Motor neuron (in vitro differentiated cells): ENCODE measurements around the gene LTK. TPM values are rescaled to one million over a fixed set of nuclear protein-coding genes. Genes with fewer than 3 reads are reported as not detected.

Experiments used
- ATAC-seq, 8 experiments: fragments of 200-7000 bp; cut with Tn5 transposase; replicated peaks in 6 of 8; 2 replicates each; pipeline ENCODE4 v1.8.0; 2021; ENCODE audit warnings: mild to moderate bottlenecking in 8 of 8, moderate library complexity in 8 of 8
- H3K27ac ChIP-seq, 2 donors: fragments of 250-450 bp; sonication (Bioruptor Pico); 2 replicates each; pipeline ENCODE4 v1.9.0; 2021; ENCODE audit warnings: antibody characterized with exemption in 2 of 2, mild to moderate bottlenecking in 2 of 2, moderate library complexity in 1 of 2
- H3K4me1 ChIP-seq, 2 donors: fragments of 250-450 bp; sonication (Bioruptor Pico); replicated peaks in 1 of 2; 2 replicates each; pipeline ENCODE4 v1.6.1; 2021; ENCODE audit warnings: antibody characterized with exemption in 2 of 2, mild to moderate bottlenecking in 2 of 2, moderate library complexity in 1 of 2
- H3K4me3 ChIP-seq, 5 donors: fragments of 250-450 bp; sonication (Bioruptor Pico); 2 replicates each; pipeline ENCODE4 v1.9.0; 2021; ENCODE audit warnings: antibody characterized with exemption in 5 of 5, mild to moderate bottlenecking in 5 of 5, moderate library complexity in 4 of 5
- WGBS, 10 experiments: fragments of 450-650 bp; shearing (Covaris generic); methylation state at CpG; one replicate each; pipeline ENCODE4 v1.0.0; 2022; 5-methylcytosine and 5-hydroxymethylcytosine counted together
- in situ Hi-C, 9 experiments: fragments of 400-800 bp; cut with MboI; loops; one replicate each; pipeline ENCODE4 v1.15.0; 2021; ENCODE audit warnings: low sequenced_read_pairs in 9 of 9, low pct_unique_long_range_greater_than_20kb in 2 of 9; ENCODE audit not compliant: unreplicated experiment in 9 of 9
- total RNA-seq, 8 experiments: library from RNA; unstranded; fragments of 300-600 nt; gene quantifications; 2 replicates each; pipeline versions ENCODE4 v1.2.3 to v1.2.4, GENCODE V29; 2022

LTK gene
- total RNA-seq = 1 to 10 TPM in 1 of 8 experiments, under 1 TPM in 6, not detected in 1; 0.05 to 3.3 (median 0.29) TPM

DNA sequence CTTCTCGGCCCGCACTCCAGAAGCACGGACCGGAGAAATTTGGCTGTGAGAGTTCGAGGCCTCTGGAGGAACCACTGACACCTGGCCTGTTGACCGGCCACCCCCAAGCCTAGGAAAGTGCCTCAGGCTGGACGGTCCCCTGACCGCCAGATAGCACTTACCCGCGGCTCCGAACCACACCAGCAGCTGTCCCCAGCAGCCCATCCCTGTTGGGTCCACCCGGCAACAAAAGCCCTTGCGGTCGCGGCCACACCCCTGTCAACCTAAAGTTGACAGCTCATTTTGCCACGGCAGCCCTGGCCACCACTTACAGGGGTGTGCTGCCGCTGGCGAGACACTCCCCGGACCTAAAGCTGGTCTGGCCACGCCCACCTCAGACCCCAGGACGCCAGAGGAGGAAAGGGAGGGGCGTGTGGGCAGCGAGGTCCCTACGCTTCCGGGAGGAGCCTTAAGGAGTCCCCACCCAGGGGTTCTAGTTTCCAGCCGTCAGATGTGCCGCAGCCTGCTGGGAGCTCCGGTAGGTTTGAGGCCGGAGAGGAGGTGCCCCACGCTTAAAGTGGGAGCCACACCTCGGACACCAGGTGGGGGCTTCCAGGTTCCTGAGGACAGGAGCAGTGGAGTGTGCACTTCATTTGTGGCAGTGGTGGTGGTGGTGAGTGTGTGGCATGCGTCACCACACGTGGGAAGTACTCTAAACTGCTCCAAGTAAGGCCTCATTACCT lies at the start of gene LTK:
LTK (minus strand) TSS at position 322 of the 722 bp plus-strand sequence; CDS start at position 204, 118 bp downstream.
- peak within 1 kb of the TSS in 1 of 5 donors; percentile 5 for H3K4me3 ChIP-seq
- in situ Hi-C loops = no loop called here
- 0 to 27% (median 10%) methylated on average over 1 to 8 of the region's 33 CpGs; no CpG with 5 or more reads in 5 of the 10 experiments for WGBS, 10 experiments
- H3K4me1 ChIP-seq = peaks cover 10 to 11% of the 10 kb centered on the region in 2 donors
- H3K27ac ChIP-seq = no peak within 1 kb of the TSS
- peak; percentile 31 to 78 (median 46) for ATAC-seq

- Histone ChIP-seq H3K27ac (peak overlapping the region in 1 of 2 donors; percentile 28), H3K4me1 (peaks cover 44 to 68% of the 10 kb centered on the region in 2 donors), H3K4me3 (no peak overlapping the region)
- in situ Hi-C loops = loop anchor here in 5 of 9 experiments (25.0 kb wide), 2 partner anchors 225 to 250 kb away; no protein-coding TSS in a partner anchor
- ATAC-seq = no peak
- 40 to 100% (median 55%) methylated on average over 1 to 3 of the region's 4 CpGs; no CpG with 5 or more reads in 6 of the 10 experiments for WGBS, 10 experiments
These were observed 49.2 kb upstream of the LTK start for GRCh38 chr15:41562784-41563198.

DNA sequence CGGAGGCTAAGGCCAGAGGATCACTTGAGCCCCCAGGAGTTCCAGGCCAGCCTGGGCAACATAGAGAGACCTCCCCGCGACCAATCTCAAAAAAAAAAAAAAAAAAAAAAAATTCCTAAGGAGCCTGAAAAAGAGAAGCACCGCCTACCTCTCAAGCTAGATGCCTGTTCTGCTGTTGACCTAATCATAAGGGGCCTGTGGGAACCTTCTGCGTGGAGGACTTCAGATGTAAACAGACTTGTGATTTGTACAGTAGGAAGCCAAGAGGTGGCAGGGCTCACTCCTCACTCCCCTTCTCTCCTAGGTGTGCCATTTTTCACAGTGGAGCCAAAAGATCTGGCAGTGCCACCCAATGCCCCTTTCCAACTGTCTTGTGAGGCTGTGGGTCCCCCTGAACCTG lies 48.6 kb upstream of the LTK start:
- WGBS, 10 experiments = 33 to 80% (median 49%) methylated on average over 1 to 5 of the region's 5 CpGs; no CpG with 5 or more reads in 4 of the 10 experiments
- no peak for ATAC-seq
- Histone ChIP-seq H3K4me3 (no peak overlapping the region), H3K4me1 (peaks cover 43 to 63% of the 10 kb centered on the region in 2 donors), H3K27ac (peak overlapping the region in 1 of 2 donors; percentile 28)
- in situ Hi-C loops = loop anchor here in 5 of 9 experiments (25.0 kb wide), 2 partner anchors 225 to 250 kb away; no protein-coding TSS in a partner anchor

- H3K4me1 ChIP-seq = peaks cover 43 to 58% of the 10 kb centered on the region in 2 donors
- in situ Hi-C loops = loop anchor here in 5 of 9 experiments (25.0 kb wide), 2 partner anchors 226 to 251 kb away; no protein-coding TSS in a partner anchor
- WGBS, 10 experiments = 40 to 100% (median 75%) methylated on average over 1 to 3 of the region's 3 CpGs; no CpG with 5 or more reads in 6 of the 10 experiments
- no peak for ATAC-seq
- no peak overlapping the region for H3K27ac ChIP-seq
- H3K4me3 ChIP-seq = no peak overlapping the region
These were observed 48.1 kb upstream of the LTK start for GRCh38 chr15:41561777-41562145.

- in situ Hi-C loops = loop anchor here in 5 of 9 experiments (25.0 kb wide), 2 partner anchors 226 to 251 kb away; no protein-coding TSS in a partner anchor
- ATAC-seq = no peak
- Histone ChIP-seq H3K4me3 (no peak overlapping the region), H3K27ac (no peak overlapping the region), H3K4me1 (peaks cover 43 to 53% of the 10 kb centered on the region in 2 donors)
- 86 to 100% (median 92%) methylated on average over 1 to 11 of the region's 16 CpGs; no CpG with 5 or more reads in 5 of the 10 experiments for WGBS, 10 experiments
These were observed 47.6 kb upstream of the LTK start for GRCh38 chr15:41561104-41561776.

GRCh38 chr15:41560572-41560874 lies 46.9 kb upstream of the LTK start:
- H3K4me1 ChIP-seq = peaks cover 39 to 45% of the 10 kb centered on the region in 2 donors
- in situ Hi-C loops = loop anchor here in 5 of 9 experiments (25.0 kb wide), 2 partner anchors 227 to 252 kb away; no protein-coding TSS in a partner anchor
- WGBS, 10 experiments = 40 to 63% methylated on average over 1 of the region's 2 CpGs; no CpG with 5 or more reads in 8 of the 10 experiments
- no peak overlapping the region for H3K4me3 ChIP-seq
- no peak overlapping the region for H3K27ac ChIP-seq
- ATAC-seq = no peak

- WGBS, 10 experiments = 3% methylated on average over 7 of the region's 60 CpGs; no CpG with 5 or more reads in 9 of the 10 experiments
- ATAC-seq = peak; percentile 0 to 8 (median 4)
- in situ Hi-C loops = loop anchor here in 6 of 9 experiments (10.0 to 25.0 kb wide), 3 partner anchors 228 to 255 kb away; no protein-coding TSS in a partner anchor
- Histone ChIP-seq H3K4me3 (peak overlapping the region; percentile 58 to 97 (median 65)), H3K4me1 (peaks cover 28 to 35% of the 10 kb centered on the region in 2 donors), H3K27ac (peak overlapping the region; percentile 11 to 64)
These were observed 45.7 kb upstream of the LTK start for GRCh38 chr15:41559239-41559782.

GRCh38 chr15:41558400-41559238 lies 45.0 kb upstream of the LTK start, which contains the start of gene TYRO3:
TYRO3 (plus strand) TSS chr15:41559212; CDS start chr15:41559258, 46 bp downstream.
- ATAC-seq = peak; percentile 53 to 73 (median 60)
- peaks cover 24 to 29% of the 10 kb centered on the region in 2 donors for H3K4me1 ChIP-seq
- 0 to 3% (median 1%) methylated on average over 1 to 6 of the region's 81 CpGs; no CpG with 5 or more reads in 6 of the 10 experiments for WGBS, 10 experiments
- in situ Hi-C loops = loop anchor here in 6 of 9 experiments (10.0 to 25.0 kb wide), 3 partner anchors 229 to 256 kb away; no protein-coding TSS in a partner anchor
- H3K27ac ChIP-seq = peak within 1 kb of the TSS; percentile 11 to 64
- peak within 1 kb of the TSS; percentile 58 to 97 (median 65) for H3K4me3 ChIP-seq

- 0 to 50% (median 0%) methylated on average over 1 to 3 of the region's 7 CpGs; no CpG with 5 or more reads in 3 of the 10 experiments for WGBS, 10 experiments
- H3K27ac ChIP-seq = no peak overlapping the region
- ATAC-seq = peak; percentile 55 to 78 (median 74)
- H3K4me1 ChIP-seq = peaks cover 18 to 21% of the 10 kb centered on the region in 2 donors
- in situ Hi-C loops = loop anchor here in 6 of 9 experiments (10.0 to 25.0 kb wide), 3 partner anchors 229 to 257 kb away; no protein-coding TSS in a partner anchor
- peak overlapping the region; percentile 5 to 97 (median 65) for H3K4me3 ChIP-seq
These were observed 44.2 kb upstream of the LTK start for GRCh38 chr15:41557673-41558399.

- in situ Hi-C loops = loop anchor here in 6 of 9 experiments (10.0 to 25.0 kb wide), 3 partner anchors 231 to 258 kb away; no protein-coding TSS in a partner anchor
- no peak for ATAC-seq
These were observed 43.0 kb upstream of the LTK start for GRCh38 chr15:41556677-41557076.

GRCh38 chr15:41554915-41555314 lies 41.3 kb upstream of the LTK start:
- WGBS, 10 experiments = 0 to 100% (median 80%) methylated on average over 1 to 3 of the region's 3 CpGs; no CpG with 5 or more reads in 3 of the 10 experiments
- Histone ChIP-seq H3K4me3 (no peak overlapping the region), H3K4me1 (peaks cover 4 to 6% of the 10 kb centered on the region in 2 donors), H3K27ac (no peak overlapping the region)
- peak in 1 of 8 experiments; percentile 4 for ATAC-seq
- in situ Hi-C loops = loop anchor here in 6 of 9 experiments (10.0 to 25.0 kb wide), 3 partner anchors 232 to 260 kb away; no protein-coding TSS in a partner anchor

More at GRCh38 chr15:41556677-41557076, 43.0 kb upstream of the LTK start:
- Histone ChIP-seq H3K4me1 (peaks cover 9% of the 10 kb centered on the region in 2 donors), H3K27ac (no peak overlapping the region), H3K4me3 (no peak overlapping the region)
- WGBS, 10 experiments = 80 to 99% (median 89%) methylated on average over 1 to 5 of the region's 5 CpGs; no CpG with 5 or more reads in 3 of the 10 experiments
